ENCODE measurements around the gene SPOCK1. TPM values are rescaled to one million over a fixed set of nuclear protein-coding genes. Genes with fewer than 3 reads are reported as not detected.

SPOCK1 gene
- total RNA-seq, 1 experiment from 2014 or later: 0.27 TPM

GRCh38 chr5:137097203-137097602 is 401.9 kb downstream of the SPOCK1 start (continued):
- TF ChIP-seq EZH2phosphoT487 (IDR thresholded peaks at IDR 0.05; ENCODE audit: borderline replicate concordance) (no peak), SIN3A (IDR thresholded peaks at IDR 0.05; ENCODE audit: low read depth) (no peak), MAX (IDR thresholded peaks at IDR 0.05) (no peak), ATF3 (IDR thresholded peaks at IDR 0.05) (no peak), ZNF274 (IDR thresholded peaks at IDR 0.05; ENCODE audit: low read depth, low read length) (no peak), JUND (IDR thresholded peaks at IDR 0.05) (no peak), SP1 (IDR thresholded peaks at IDR 0.05; ENCODE audit: low read depth) (no peak), SRF (IDR thresholded peaks at IDR 0.05; ENCODE audit: low read depth) (no peak), CBX3 (IDR thresholded peaks at IDR 0.05; ENCODE audit: low read depth) (no peak), CTCF (IDR thresholded peaks at IDR 0.05 in 2 of 3, conservative IDR thresholded peaks at IDR 0.05 in 1 of 3; ENCODE audit: borderline replicate concordance in 1 of 3, insufficient read depth in 1 of 3, low read depth in 2 of 3, low read length in 2 of 3) (no peak)

GRCh38 chr5:137096149-137097103 is 402.7 kb downstream of the SPOCK1 start:
- RAD21 ChIA-PET (ENCODE audit: low non-redundant PET in 1 of 2, low total read pairs in 2 of 2, uncharacterized antibody in 2 of 2, unreplicated experiment in 2 of 2): no interaction called here
- ATAC-seq (no peak), DNase-seq (ENCODE audit: low read depth, low spot score) (no peak)
- POLR2A ChIA-PET: no interaction called here
- Histone ChIP-seq H4K20me1 (ENCODE audit: insufficient read depth) (no peaks in the 10 kb centered on the region), H3K27ac (ENCODE audit: low read depth, low read length) (no peak overlapping the region), H3K36me3 (ENCODE audit: control insufficient read depth in 1 of 2, insufficient read depth in 2 of 2, low read length in 2 of 2) (no peaks in the 10 kb centered on the region), H3K9ac (ENCODE audit: low read length) (no peak overlapping the region), H2AFZ (ENCODE audit: low read depth, low read length, poor library complexity, severe bottlenecking) (no peak overlapping the region), H3K79me2 (ENCODE audit: insufficient read depth, low read length) (no peaks in the 10 kb centered on the region), H3K4me2 (ENCODE audit: low read length) (no peak overlapping the region), H3K27me3 (ENCODE audit: insufficient read depth, low read length) (peaks cover 40% of the 10 kb centered on the region), H3K4me3 (replicated peaks in 1 of 2; ENCODE audit: low read depth in 1 of 2, low read length in 2 of 2) (no peak overlapping the region), H3K9me2 (ENCODE audit: insufficient read depth) (no peaks in the 10 kb centered on the region), H3K4me1 (ENCODE audit: control insufficient read depth in 1 of 2, insufficient read depth in 2 of 2, low read length in 2 of 2) (no peaks in the 10 kb centered on the region), H3K9me3 (ENCODE audit: control insufficient read depth in 1 of 2, insufficient read depth in 1 of 2, low read depth in 1 of 2, low read length in 2 of 2) (no peaks in the 10 kb centered on the region)
- CTCF ChIA-PET: no interaction called here
- no TSS peak for BruUV-seq (replicated peaks)
- intact Hi-C loops (cut with micrococcal nuclease): no loop called here
- TF ChIP-seq JUND (IDR thresholded peaks at IDR 0.05) (no peak), POLR2AphosphoS5 (IDR thresholded peaks at IDR 0.05; ENCODE audit: low read depth, low read length) (no peak), CTCF (IDR thresholded peaks at IDR 0.05 in 2 of 3, conservative IDR thresholded peaks at IDR 0.05 in 1 of 3; ENCODE audit: borderline replicate concordance in 1 of 3, insufficient read depth in 1 of 3, low read depth in 2 of 3, low read length in 2 of 3) (no peak), SRF (IDR thresholded peaks at IDR 0.05; ENCODE audit: low read depth) (no peak), EGR1 (IDR thresholded peaks at IDR 0.05; ENCODE audit: low read depth) (no peak), ELF1 (IDR thresholded peaks at IDR 0.05; ENCODE audit: borderline replicate concordance, low read depth) (no peak), CEBPB (IDR thresholded peaks at IDR 0.05; ENCODE audit: low read depth) (no peak), CBX3 (IDR thresholded peaks at IDR 0.05; ENCODE audit: low read depth) (no peak), ZNF274 (IDR thresholded peaks at IDR 0.05; ENCODE audit: low read depth, low read length) (no peak), SIN3A (IDR thresholded peaks at IDR 0.05; ENCODE audit: low read depth) (no peak), POLR2A (IDR thresholded peaks at IDR 0.05; ENCODE audit: borderline replicate concordance, extremely low read depth, insufficient read depth, insufficient read length) (no peak), EZH2 (IDR thresholded peaks at IDR 0.05) (no peak), ATF3 (IDR thresholded peaks at IDR 0.05) (no peak), ZFX (IDR thresholded peaks at IDR 0.05) (no peak)

Measured in HCT116 (cell line).